GM21526 (cell line): Measurements from ENCODE around the gene ULK4.
"Not testable (repeated sequence)": the region's sequence is repeated elsewhere in the genome, so short reads cannot be mapped to it uniquely, and the experiment has no call there.

Experiments used
- ATAC-seq: cut with Tn5 transposase; IDR thresholded peaks from one replicate; pipeline ENCODE4 v1.9.1; 2021; ENCODE audit warnings: moderate library complexity; ENCODE audit not compliant: unreplicated experiment, low FRiP score

The ULK4 gene

DNA sequence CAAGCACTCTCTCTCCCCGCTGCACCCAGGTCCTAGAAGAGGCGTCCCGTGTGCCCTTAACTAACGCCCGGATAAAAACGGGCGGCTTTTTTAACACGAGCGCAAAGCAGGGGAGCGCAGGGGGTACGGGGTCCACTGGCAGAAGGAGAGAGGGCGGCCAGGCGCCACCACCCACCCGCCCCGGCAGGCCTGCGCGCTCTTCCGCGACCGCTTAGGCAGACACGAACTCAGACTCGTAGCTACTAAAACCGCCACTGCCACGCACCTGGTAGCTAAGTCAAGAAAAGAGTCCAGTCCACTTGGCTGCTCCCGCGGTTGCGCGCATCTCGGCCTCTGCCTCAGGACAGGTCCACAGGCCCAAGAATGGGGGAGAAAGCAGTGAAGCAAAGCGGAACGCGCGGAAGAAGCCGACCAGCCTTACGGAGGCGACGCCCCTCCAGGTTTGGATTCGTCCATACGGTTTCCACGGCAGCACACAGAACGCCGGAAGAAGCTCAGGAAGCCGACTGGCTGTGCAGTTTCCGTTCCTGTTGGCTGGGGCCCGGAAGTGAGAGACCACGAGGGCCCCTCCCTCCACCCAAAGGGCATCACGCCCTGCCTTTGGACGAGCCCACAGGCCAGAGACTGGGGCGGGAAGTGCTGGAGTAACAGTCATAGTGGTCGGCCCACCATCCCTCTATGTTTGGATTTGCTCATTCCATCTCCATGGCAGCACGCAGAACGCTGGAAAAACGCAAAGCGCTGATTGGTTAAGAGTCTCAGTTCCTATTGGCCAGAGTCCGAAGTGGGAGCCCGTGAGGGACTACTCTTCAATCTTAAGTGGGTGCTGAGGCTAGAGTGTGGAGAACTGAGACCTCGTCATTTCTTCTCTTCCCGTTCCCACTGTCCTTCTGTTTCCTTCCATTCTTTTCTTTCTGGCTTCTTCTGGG is at the start of gene ULK4:
TSS of gene ULK4 (minus strand) at position 353 of the 929 bp plus-strand sequence. CDS start 7,344 bp downstream, outside the sequence.
- ATAC-seq: peak; percentile 95

DNA sequence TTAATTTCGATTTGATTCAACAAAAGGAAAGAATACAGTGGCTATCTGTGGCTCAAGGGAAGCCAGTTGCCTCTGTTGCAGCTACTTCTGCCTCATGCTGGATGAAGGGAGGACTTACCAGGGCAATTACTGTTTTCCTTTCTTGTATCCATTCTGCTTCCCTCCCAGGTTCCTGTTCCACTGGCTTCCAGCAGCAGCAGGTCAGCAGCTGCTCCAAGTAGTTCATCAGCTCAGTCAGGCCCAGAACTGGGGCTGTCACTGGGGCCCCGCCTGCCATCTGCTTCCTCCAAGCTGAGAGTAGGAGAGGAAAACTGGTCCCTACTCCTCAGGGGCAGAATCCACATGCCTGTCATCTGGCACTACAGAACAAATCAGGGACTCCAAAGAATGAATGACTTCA is 48.6 kb upstream of the ULK4 start:
- no peak for ATAC-seq

DNA sequence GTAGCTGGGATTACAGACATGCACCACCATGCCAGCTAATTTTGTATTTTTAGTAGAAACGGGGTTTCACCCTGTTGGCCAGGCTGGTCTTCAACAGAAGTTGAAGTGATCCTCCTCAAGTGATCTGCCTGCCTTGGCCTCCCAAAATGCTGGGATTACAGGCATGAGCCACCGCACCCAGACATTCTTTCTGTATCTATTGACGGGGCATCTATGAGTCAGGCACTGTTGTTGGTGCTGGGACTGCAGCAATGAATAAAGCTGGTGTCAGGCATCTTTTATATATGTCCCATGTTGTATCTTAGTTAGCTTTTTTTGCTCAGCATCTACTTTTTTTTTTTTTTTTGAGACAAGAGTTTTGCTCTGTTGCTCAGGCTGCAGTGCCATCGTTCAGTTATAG is 47.6 kb upstream of the ULK4 start:
- no peak for ATAC-seq

DNA sequence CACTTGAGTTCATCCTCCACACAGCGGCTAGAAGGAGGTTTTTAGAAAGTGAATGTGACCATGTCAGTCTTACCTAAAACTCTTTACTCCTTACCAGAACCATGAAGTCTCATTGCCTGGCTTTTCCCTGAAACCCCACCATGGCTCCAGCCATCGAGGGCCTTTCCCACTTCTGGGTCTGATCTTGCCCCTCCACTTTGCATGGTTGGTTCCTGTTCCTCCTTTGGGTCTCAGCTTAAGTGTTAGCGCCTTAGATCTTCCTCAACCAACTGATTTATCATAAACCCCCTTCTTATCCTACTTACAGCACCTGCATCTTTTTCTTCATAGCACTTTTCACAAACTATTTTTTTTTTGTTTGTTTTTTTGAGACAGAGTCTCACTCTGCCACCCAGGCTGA is 45.9 kb upstream of the ULK4 start:
- ATAC-seq: no peak

DNA sequence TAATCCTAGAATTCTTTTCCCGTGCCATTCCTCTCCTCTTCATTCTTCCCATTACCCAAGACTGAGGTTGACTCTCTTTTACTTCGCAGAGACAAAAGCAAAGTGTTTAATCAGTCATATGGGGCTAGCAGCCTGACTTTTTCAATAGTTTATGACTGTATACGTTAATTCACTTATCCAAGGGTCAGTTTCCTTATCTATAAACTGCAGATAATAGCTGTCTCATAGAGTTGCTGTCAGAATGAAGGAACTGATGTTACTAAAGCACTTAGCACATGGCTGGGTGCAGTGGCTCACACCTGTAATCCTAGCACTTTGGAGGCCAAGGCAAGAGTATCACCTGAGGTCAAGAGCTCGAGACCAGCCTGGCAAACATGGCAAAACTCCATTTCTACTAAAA is 43.5 kb upstream of the ULK4 start:
- ATAC-seq: no peak

DNA sequence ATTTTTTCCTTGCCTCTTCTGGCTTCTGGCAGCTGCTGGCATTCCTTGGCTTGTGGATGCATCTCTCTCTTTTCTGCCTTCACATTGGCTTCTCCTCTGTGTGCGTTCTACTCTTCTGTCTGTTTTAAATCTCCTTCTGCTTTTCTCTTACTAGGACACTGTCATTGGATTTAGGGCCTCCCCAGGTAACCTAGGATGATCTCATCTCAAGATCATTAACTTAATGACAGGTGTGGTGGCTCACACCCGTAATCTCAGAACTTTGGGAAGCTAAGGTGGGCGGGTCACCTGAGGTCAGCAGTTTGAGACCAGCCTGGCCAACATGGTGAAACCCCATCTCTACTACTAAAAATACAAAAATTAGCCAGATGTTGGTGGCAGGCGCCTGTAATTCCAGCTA is 40.9 kb upstream of the ULK4 start:
- no peak for ATAC-seq

DNA sequence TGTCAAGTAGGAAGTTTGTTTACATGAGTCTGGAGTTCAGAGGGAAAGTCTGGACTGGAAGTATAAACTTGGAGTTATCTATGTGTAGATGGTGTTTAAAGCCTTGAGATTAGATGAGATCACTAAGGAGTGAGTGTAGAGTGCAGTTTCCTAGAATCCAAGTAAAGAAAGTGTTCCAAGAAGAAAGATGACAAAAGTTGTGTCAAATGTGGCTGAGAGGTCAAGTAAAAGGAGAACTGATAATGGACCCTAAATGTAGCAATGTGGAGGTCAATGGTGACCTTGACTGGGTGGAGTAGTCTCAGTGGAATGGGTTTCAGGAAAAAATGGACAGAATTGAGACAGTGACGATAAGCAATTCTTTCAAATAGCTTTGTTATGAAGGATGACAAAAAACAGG is 39.9 kb upstream of the ULK4 start:
- no peak for ATAC-seq

DNA sequence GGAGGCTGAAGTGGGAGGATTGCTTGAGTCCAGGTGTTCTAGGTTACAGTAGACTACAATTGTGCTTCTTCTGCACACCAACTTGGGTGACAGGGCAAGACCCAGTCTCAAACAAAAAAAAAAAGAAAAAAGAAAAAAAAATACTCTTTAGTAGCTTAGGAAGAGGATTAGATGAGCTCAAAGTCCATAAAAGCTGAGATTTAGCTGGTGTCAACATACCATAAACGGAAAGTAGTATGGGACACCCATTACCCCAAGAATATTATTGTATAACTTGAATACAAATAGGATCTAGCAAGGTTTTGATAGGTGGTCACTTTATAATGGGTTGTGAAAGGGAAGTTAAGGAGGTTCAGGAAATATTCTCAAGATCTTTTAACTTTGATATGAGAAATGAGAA is 38.0 kb upstream of the ULK4 start:
- ATAC-seq: no peak

DNA sequence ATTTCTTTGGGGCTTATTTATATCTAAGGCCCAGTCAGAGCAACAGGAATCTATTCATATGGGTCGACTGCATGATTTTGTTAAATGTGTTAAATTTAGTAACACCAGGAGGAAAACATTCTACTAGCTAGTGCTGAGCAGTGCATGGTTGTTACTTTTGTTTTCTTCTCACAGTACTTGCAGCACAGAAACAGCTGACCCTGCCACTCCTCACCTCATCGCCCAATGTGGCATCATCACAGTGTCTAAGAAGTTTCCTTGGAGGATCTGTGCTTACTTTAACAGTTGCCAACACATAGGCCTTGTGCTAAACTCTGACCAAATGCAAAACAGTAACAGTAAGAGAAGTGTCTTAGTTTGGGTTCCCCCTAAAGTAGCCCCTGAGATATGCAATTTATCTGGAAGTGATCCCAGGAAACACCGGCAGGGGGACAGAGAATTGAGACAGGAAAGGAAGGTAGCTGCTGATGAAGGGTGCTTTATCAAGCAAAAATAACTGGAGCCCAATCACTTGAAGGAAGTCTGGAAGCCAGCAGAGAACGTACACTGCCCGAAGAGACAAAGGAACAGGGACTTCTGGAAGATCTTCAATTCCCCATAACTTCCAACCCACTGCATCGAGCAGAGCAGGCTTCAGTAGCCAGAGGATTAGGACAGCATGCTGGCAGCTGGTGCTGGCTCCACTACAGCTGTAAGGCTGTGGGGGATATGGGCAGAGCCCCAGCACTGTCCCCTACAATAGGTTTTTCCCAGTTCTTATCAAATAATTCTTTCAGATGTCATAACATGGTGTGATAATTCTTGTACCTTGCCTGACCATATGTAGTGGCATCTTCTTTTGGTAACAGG is 36.0 kb upstream of the ULK4 start:
- ATAC-seq: no peak

DNA sequence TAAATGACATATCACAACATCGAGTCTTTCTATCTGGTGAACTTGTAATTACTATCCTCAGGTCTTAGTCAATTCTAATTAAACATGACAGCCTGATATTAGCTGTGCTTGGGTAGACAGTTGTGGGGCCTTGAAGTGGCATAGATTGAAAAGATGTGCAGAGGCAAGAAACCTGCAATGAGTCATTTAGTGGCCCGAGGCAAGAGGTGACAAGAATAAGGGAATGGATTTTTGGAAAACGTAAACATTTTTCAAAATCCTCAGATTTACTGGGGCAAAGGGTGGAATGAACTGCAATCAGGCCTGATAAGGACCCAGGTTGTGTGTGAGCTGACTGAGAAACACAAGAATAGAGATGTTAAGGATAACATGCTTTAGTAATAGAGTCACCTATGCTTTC is 29.5 kb upstream of the ULK4 start:
- ATAC-seq: no peak

DNA sequence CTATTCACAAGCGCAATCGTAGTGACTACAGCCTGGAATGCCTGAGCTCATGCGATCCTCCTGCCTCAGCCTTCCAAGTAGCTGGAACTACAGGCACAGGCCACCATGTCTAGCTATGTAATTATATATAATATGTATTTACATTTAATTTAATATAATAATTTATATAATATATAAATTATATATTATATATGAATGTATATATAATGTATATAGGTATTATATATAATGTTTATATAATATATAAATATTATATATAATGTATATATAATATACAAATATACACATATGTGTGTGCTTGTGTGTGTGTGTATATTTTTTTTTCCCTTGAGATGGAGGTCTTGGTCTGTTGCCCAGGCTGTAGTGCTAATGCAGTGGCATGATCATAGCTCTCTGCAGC is 27.6 kb upstream of the ULK4 start:
- ATAC-seq: no peak

DNA sequence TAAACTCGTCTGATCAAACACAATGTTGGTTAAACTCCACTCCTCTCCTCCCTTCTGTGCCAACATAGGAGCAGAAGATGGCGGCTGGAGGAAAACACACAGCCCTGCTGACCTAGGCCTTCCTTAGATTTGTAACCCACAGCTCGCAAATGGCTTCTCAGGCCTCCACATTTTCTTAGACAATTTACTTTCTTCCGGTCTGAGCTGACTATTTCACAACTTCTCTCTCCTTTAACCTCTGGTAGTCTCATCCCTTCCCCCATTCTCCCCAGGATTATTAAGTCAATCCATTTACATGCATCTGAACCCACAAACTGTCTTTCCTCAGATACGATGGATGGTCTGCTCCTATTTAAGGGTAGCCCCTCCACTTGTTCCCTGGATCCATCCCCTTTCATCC is 25.7 kb upstream of the ULK4 start:
- no peak for ATAC-seq

DNA sequence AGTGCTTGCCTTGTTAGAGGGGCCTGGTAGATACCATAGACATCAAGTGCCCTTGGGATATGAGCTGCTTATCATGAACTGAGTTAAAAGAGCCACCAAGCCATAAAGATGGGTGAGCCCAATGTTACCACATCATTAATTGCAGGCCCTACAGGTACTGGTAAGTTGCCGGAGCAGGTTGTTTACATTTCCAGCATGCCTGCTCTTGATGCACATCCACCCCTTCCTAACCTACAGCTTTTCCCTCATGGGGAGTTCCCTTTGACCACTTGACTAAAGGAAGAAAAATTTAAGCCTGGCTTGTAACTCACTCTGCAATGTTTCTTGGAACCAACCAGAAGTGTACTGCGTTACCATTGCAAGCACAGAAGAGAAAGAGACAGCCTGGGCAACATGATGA is 24.7 kb upstream of the ULK4 start:
- no peak for ATAC-seq

DNA sequence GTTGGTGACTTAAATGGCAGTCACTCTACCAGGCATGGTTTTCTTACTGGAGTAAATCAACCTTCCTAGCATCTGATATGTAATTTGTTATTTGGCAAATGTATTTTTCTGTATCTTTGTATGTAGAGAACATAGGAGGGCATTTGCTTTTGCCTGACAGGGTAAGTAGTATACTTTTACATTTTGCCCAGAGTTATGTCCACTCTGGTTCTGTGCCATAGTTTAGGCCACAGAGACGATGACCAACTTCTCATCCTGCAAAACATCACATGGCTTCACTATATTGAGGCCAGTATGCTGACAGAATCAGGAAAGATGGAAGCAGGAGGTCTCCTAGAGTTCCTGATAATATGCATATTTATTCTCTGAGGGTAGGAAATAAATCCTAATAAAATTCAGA is 23.1 kb upstream of the ULK4 start:
- no peak for ATAC-seq

DNA sequence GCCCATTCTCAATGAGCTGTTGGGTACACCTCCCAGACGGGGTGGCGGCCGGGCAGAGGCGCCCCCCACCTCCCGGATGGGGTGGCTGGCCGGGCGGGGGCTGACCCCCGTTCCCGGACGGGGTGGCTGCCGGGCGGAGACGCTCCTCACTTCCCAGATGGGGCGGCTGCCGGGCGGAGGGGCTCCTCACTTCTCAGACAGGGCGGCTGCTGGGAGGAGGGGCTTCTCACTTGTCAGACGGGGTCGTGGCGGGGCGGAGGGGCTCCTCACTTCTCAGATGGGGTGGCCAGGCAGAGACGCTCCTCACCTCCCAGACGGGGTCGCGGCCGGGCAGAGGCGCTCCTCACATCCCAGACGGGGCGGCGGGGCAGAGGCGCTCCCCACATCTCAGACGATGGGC is 21.2 kb upstream of the ULK4 start:
- not testable (repeated sequence) for ATAC-seq

DNA sequence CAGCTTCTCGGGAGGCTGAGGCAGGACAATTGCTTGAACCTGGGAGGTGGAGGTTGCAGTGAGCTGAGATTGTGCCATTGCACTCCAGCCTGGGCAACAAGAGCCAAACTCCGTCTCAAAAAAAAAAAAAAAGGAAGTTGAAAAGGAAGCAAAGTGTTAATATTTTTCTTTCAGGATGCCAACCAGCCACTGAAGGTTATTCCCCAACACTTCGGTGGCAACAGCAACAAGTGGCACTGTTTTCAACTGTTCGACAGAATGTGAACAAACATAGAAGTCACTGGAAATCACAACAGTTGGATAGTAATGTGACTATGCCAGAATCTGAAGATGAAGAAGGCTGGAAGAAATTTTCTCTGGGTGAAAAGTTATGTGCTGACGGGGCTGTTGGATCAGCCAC is 15.5 kb upstream of the ULK4 start:
- ATAC-seq: not testable (repeated sequence)

DNA sequence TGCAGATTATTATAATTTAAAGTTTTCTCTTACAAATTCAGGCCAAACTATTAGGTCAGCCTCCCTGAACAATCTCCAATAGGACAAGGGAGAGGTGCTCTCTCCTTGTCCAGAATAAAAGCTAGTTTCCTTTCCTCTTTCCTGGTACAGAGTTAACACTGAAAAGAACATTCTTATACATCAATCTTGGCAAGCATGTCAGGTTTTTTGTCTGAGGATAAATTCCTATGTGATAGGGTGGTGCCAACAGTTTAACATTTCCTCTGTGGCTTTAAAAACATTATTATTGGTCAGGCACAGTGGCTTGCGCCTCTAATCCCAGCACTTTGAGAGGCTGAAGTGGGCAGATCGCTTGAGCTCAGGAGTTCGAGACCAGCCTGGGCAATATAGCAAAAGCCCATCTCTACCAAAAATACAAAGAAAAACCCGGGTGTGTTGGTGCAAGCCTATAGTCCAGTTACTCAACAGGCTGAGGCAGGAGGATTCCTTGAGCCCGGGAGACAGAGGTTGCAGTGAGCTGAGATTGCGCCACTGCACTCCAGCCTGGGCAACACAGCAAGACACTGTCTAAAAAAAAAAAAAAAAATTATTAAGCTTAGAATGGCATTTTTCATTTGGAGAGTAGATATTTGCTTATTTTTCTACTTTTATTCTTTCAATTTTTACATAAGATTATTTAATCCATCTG is 13.7 kb upstream of the ULK4 start:
- no peak for ATAC-seq

DNA sequence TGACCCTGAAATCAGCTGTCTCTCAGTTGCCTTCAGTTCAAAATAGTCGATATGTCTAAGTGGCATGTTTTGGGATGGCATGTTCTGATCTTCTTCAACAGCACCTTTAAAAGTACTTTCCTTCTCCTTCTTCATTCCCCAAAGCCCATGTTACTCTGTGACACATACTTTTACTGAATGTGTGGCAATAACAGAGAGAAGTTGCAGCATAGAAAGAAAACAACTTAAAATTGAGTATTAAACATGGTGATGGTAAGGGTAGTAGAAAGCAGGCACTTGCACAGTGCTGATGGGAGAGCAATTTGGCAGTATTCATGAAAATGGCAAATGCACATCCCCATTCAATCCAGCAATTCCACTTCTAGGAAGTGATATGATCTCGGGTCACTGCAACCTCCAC is 12.3 kb upstream of the ULK4 start:
- no peak for ATAC-seq

DNA sequence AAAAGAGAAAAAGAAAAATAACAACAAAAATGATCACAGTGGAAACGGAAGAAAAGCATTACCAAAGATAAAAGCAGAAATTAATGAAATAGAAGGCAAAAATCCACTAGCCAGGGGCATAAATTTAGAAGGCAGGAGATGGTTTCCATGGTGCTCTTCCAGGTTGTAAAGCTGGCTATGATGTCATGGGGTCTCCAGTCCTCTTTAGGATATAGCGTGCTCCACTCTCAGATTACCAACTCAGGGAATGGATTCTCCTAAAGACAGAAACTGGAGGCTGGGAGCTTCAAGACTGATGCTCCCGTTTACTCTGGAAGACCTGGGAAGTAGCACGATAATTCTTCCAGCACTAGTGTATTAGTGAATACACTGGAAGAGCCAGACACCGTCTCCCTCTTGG is 10.9 kb upstream of the ULK4 start:
- no peak for ATAC-seq

DNA sequence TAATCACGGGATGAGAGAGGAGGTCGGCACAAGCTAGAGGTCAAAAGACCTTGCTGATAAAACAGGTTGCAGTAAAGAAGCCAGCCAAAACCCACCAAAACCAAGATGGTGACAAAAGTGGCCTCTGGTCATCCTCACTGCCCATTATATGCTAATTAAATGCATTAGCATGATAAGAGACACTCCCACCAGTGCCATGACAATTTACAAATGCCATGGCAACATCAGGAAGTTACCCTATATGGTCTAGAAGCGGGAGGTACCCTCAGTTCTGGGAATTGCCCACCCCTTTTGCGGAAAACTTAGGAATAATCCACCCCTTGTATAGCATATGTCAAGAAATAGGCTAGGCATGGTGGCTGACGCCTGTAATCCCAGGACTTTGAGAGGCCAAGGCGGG is 4.3 kb upstream of the ULK4 start:
- ATAC-seq: no peak

DNA sequence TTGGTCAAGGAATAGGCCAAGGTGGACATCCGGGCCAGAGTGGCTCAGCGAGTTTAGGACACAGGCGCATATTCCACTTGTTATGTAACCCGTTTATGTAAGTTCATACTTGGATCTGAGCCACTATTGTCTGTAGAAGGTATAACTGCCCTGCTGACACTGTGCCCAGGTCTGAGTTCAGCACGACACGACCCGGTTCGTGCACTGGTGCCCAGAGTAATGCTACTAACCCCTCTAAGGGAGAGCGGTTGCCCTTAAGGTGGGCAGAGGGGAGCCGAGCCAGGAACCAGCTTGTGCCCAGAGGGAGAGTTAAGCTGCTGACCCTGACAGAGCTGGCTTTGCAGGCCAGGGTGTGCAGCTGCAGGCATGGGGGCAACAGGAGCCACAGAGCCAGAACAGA is 1.9 kb upstream of the ULK4 start:
- no peak for ATAC-seq
